Type B pancreatic cell (in vitro differentiated cells): ENCODE results near the gene BRPF3. TPM values are rescaled to one million over a fixed set of nuclear protein-coding genes. Genes with fewer than 3 reads are reported as not detected.

Source experiments
- DNase-seq: peaks from one replicate; pipeline ENCODE4 v3.0.0; 2021; ENCODE audit warnings: mixed read lengths; ENCODE audit not compliant: unreplicated experiment; ENCODE audit errors: extremely low spot score
- H3K27ac Mint-ChIP-seq: 2 replicates; pipeline ENCODE4 v1.8.0; 2021; ENCODE audit warnings: mild to moderate bottlenecking, mixed read lengths
- H3K27me3 Mint-ChIP-seq: 2 replicates; pipeline ENCODE4 v1.8.0; 2021; ENCODE audit warnings: mixed read lengths
- H3K36me3 Mint-ChIP-seq: 2 replicates; pipeline ENCODE4 v1.8.0; 2021; ENCODE audit warnings: mixed read lengths
- H3K4me1 Mint-ChIP-seq: one replicate; pipeline ENCODE4 v1.8.0; 2021; ENCODE audit warnings: mixed read lengths; ENCODE audit not compliant: unreplicated experiment
- H3K4me3 Mint-ChIP-seq: 2 replicates; pipeline ENCODE4 v1.8.0; 2021; ENCODE audit warnings: mild to moderate bottlenecking, mixed read lengths
- H3K9me3 Mint-ChIP-seq: 2 replicates; pipeline ENCODE4 v1.8.0; 2021; ENCODE audit warnings: mixed read lengths
- total RNA-seq: library from RNA; stranded (reverse); gene quantifications from 2 replicates; pipeline ENCODE4 v1.2.1, GENCODE V29; 2021; ENCODE audit warnings: low replicate concordance
- TF ChIP-seq, protein P1 (sequence below): fragments of 200-600 bp; sonication (generic); conservative IDR thresholded peaks from 2 replicates; pipeline ENCODE4 v1.5.0; 2021; ENCODE audit warnings: antibody characterized with exemption, mild to moderate bottlenecking

BRPF3 gene
- total RNA-seq, 1 donor from 2014 or later = 47.7 TPM

DNA sequence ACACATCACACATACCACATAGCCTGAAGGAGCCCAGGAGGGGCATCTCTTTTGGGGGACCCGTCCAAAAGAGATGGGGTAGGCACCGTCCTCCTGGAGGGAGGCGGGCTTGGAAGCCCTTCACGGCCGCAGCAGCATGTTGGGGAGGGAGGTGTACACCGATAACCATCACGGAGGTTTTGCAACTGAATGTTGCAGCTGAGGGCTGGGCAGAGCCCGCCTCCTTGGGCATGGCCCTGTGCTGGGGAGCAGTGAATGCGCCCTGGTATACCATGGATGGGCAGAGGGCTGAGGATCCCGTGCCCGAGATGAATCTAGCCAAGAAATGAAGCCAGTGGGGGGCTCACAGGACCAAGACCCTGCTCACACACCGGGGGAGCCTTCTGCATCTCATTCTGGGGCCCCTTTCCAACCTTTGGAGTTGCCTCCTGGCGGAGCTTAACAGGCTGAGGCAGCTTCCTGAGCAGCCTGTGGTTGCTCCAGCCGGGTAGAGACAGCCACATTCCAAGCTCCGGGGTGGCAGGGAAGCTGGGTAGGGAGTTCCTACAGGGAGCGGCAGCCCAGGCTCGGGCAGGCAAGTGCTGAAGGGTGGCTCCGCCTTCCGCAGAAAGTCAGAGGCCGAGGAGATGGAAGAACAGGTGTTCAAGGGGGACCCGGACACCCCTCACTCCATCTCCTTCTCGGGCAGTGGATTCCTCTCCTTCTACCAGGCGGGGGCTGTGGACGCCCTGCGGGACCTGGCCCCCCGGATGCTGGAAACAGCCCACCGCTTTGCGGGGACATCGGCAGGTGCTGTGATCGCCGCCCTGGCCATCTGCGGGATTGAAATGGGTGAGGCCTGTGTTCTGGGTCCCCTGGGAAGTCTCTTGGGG is 73.5 kb downstream of the BRPF3 start, which contains the start of gene PNPLA1:
Gene PNPLA1, plus strand, starts transcription at position 227 of the 872 bp plus-strand sequence. Its CDS starts 400 bp downstream, at position 627.
- no peak for DNase-seq
- TF ChIP-seq, protein P1, sequence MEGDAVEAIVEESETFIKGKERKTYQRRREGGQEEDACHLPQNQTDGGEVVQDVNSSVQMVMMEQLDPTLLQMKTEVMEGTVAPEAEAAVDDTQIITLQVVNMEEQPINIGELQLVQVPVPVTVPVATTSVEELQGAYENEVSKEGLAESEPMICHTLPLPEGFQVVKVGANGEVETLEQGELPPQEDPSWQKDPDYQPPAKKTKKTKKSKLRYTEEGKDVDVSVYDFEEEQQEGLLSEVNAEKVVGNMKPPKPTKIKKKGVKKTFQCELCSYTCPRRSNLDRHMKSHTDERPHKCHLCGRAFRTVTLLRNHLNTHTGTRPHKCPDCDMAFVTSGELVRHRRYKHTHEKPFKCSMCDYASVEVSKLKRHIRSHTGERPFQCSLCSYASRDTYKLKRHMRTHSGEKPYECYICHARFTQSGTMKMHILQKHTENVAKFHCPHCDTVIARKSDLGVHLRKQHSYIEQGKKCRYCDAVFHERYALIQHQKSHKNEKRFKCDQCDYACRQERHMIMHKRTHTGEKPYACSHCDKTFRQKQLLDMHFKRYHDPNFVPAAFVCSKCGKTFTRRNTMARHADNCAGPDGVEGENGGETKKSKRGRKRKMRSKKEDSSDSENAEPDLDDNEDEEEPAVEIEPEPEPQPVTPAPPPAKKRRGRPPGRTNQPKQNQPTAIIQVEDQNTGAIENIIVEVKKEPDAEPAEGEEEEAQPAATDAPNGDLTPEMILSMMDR = no peak
- H3K27me3 Mint-ChIP-seq = peaks cover 15% of the 10 kb centered on the region
- H3K27ac Mint-ChIP-seq = no peak within 1 kb of the TSS
- H3K4me3 Mint-ChIP-seq = no peak within 1 kb of the TSS
- no peaks in the 10 kb centered on the region for H3K9me3 Mint-ChIP-seq
- H3K4me1 Mint-ChIP-seq = peaks cover 16% of the 10 kb centered on the region
- no peaks in the 10 kb centered on the region for H3K36me3 Mint-ChIP-seq

DNA sequence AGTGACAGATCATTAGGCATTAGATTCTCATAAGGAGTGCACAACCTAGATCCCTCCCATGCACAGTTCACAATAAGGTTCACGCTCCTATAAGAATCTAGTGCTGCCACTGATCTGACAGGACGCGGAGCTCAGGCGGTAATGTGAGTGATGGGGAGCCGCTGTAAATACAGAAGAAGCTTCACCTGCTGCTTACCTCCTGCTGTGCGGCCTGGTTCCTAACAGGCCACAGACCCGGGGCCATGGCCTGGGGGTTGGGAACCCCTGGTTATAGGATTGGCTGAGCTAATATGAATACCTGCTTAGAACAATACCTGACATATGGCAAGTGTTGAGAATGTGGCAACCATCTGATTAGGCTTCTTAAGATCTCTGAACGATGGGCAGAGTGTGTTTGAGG is 75.7 kb downstream of the BRPF3 start:
- peaks cover 17% of the 10 kb centered on the region for H3K27me3 Mint-ChIP-seq

DNA sequence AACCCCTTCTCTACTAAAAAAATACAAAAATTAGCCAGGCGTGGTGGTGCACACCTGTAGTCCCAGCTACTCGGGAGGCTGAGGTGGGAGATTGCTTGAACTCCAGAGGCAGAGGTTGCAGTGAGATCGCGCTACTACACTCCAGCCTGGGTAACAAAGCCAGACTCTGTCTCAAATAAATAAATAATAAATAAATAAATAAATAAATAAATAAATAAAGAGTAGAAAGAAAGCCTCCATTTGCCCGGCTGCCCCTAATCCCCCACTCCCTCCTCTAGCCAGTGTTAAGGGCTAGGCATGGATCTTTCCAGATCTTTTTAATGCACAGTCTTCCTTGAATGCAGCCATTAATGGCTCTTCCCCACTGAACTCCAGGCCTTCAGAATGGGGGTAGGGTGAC is 76.5 kb downstream of the BRPF3 start:
- DNase-seq = no peak
- Mint-ChIP-seq H3K27me3 (peaks cover 20% of the 10 kb centered on the region), H3K4me1 (peaks cover 14% of the 10 kb centered on the region), H3K4me3 (no peak overlapping the region), H3K27ac (no peak overlapping the region), H3K36me3 (no peaks in the 10 kb centered on the region), H3K9me3 (no peaks in the 10 kb centered on the region)
- TF ChIP-seq, protein P1 = no peak

More for the DNA sequence above, 75.7 kb downstream of the BRPF3 start:
- no peak overlapping the region for H3K4me3 Mint-ChIP-seq
- no peak for DNase-seq
- no peaks in the 10 kb centered on the region for H3K36me3 Mint-ChIP-seq
- no peak overlapping the region for H3K27ac Mint-ChIP-seq
- H3K9me3 Mint-ChIP-seq = no peaks in the 10 kb centered on the region
- TF ChIP-seq, protein P1 = no peak
- H3K4me1 Mint-ChIP-seq = peaks cover 16% of the 10 kb centered on the region

DNA sequence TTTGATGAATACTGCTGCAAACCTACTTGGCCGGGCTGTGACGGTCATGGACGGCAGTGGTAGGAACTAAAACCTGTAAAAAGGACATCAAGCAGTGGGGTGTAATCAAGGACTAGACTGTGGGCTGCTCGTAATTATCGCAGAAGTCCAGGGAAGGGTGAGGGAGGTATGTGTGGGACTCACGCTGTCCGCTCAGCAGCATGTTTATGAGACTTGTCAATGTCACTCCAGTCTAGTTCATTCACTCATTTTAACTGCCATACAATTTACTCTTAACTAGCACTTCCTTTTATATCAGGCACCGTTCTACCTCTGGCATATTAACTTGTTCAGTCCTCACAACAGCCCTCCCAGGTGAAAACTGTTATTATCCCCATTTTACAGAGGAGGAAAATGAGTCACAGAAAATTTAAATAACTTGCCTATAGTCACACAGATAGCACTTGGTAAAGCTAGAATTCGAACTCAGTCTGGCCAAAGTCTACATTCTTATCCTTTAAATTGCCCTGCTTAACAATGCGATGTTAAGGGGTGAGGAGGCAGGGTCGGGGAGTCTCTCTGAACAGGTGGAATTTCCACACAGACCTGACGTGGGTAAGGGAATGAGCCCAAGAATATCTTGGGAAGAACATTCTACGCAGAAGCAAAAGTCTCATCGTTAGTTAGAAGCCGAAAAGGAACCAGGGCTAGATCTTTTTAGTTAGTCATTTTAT is 77.4 kb downstream of the BRPF3 start:
- H3K27ac Mint-ChIP-seq = no peak overlapping the region
- H3K4me3 Mint-ChIP-seq = no peak overlapping the region
- TF ChIP-seq, protein P1 = no peak
- H3K36me3 Mint-ChIP-seq = no peaks in the 10 kb centered on the region
- no peaks in the 10 kb centered on the region for H3K9me3 Mint-ChIP-seq
- H3K27me3 Mint-ChIP-seq = peaks cover 23% of the 10 kb centered on the region
- peaks cover 6% of the 10 kb centered on the region for H3K4me1 Mint-ChIP-seq
- DNase-seq = no peak

DNA sequence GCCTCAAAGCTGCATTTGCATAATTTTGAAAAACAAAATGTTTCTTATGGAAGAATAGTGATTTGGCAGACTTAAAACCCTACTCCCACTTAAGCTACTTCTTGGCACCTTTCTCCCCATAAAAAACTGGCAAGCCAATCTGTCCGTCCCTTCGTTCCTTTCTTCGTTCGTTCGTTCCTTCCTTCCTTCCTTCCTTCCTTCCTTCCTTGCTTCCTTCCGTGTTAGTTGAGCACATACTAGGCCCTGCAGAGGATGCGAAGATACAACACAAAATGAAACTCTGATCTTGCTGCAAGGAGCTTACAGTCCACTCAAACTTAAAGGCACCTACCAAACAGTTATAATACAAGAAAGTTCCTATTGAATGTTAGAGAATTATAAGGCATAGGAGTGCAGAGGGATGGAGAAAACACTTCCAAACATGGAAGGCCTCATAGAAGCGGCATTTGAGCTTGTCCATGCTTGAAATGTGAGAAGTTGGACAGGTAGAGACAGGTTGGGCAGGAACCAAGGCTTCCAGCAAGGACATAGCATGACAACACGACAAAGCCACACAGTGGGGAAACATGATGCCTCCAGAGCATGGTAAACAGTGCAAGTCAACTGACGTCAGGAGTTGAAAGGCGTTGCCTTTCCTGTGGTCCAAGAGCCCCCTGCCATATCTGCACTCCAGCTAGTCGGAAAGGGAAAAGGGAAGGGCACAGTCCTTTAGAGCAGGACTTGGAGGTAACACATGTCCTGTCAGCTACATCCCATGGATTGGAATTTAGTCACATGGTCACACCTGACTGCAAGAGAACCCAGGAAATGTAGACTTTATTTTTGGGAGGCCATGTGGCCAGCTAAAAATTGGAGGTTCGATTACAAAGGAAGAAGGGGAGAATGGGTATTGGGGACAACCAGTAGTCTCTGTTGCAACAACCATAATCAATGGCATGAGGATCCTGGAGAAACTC is 80.3 kb downstream of the BRPF3 start:
- TF ChIP-seq, protein P1 = no peak
- no peak overlapping the region for H3K27ac Mint-ChIP-seq
- H3K9me3 Mint-ChIP-seq = no peaks in the 10 kb centered on the region
- H3K4me1 Mint-ChIP-seq = no peaks in the 10 kb centered on the region
- no peak for DNase-seq
- H3K36me3 Mint-ChIP-seq = no peaks in the 10 kb centered on the region
- H3K27me3 Mint-ChIP-seq = peaks cover 35% of the 10 kb centered on the region
- no peak overlapping the region for H3K4me3 Mint-ChIP-seq
